ENCODE measurements around the gene DUXA. TPM values are rescaled to one million over a fixed set of nuclear protein-coding genes. Genes with fewer than 3 reads are reported as not detected.
"Not testable (repeated sequence)": the region's sequence is repeated elsewhere in the genome, so short reads cannot be mapped to it uniquely, and the experiment has no call there.

Gene DUXA
- polyA plus RNA-seq, 2 of the 4 experiments (the other 2 are of a cell fraction) = not detected

- FAIRE-seq (no peak), ATAC-seq (no peak)
- POLR2A ChIA-PET = no interaction called here
Observed at GRCh38 chr19:57202160-57202559, 34.9 kb upstream of the DUXA start.

DNA sequence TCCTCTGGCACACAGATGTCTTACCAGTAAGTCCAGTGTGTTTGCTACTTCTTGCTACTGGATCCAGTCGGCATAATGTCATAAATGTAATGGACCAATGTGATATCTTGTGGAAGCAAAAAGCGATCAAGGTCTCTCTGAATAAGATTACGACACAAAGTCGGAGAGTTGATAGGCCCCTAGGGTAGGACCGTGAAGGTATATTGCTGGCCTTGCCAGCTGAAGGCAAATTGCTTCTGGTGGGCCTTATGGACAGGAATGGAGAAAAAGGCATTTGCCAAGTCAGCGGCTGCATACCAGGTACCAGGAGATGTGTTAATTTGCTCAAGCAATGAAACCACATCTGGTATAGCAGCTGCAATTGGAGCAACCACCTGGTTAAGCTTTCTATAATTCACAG lies 30.6 kb upstream of the DUXA start:
- FAIRE-seq; DNase-seq (ENCODE audit: low read depth in 1 of 2, low spot score in 1 of 2); H3K4me1 ChIP-seq; H3K27ac ChIP-seq; ATAC-seq; POLR2A ChIA-PET; H3K4me3 ChIP-seq; CTCF ChIA-PET; H3K4me2 ChIP-seq: not testable (repeated sequence)
- 93% methylated on average over 6 of the region's 6 CpGs for WGBS (ENCODE audit: missing lambda C conversion rate)
- H3K9me3 ChIP-seq = peaks cover 73% of the 10 kb centered on the region

More at GRCh38 chr19:57202160-57202559, 34.9 kb upstream of the DUXA start:
- Histone ChIP-seq H3K4me1 (no peaks in the 10 kb centered on the region), H3K4me3 (no peak overlapping the region), H3K27ac (no peak overlapping the region), H3K4me2 (no peak overlapping the region), H3K9me3 (peaks cover 66% of the 10 kb centered on the region)
- CTCF ChIA-PET = interaction anchor here (1.5 kb wide), 1 partner anchor 10 kb away, joined by 4 read pairs; no protein-coding TSS in a partner anchor
- DNase-seq (ENCODE audit: low read depth in 1 of 2, low spot score in 1 of 2) = no peak
- 87% methylated on average over 5 of the region's 5 CpGs for WGBS (ENCODE audit: missing lambda C conversion rate)
- TF ChIP-seq ZFP36 (IDR thresholded peaks at IDR 0.05; ENCODE audit: borderline replicate concordance, partially characterized antibody) (no peak), POLR2A (IDR thresholded peaks at IDR 0.05; ENCODE audit: low read length) (no peak), CEBPB (IDR thresholded peaks at IDR 0.05) (no peak), GATA3 (IDR thresholded peaks at IDR 0.05; ENCODE audit: borderline replicate concordance) (no peak), EHF (CRISPR knock-in tag; IDR thresholded peaks at IDR 0.05) (no peak), USF2 (IDR thresholded peaks at IDR 0.05) (no peak), EP300 (IDR thresholded peaks at IDR 0.05) (no peak), RCOR1 (IDR thresholded peaks at IDR 0.05; ENCODE audit: low read depth, low read length) (no peak), NPAS2 (CRISPR knock-in tag; IDR thresholded peaks at IDR 0.05; ENCODE audit: borderline replicate concordance) (no peak), NFE2L2 (conservative IDR thresholded peaks at IDR 0.05; ENCODE audit: low read length) (no peak), FOSB (CRISPR knock-in tag; IDR thresholded peaks at IDR 0.05) (no peak), BHLHE40 (IDR thresholded peaks at IDR 0.05; ENCODE audit: low read depth, low read length) (no peak), FOXS1 (CRISPR knock-in tag; IDR thresholded peaks at IDR 0.05) (no peak), RFX5 (IDR thresholded peaks at IDR 0.05) (no peak)
- TF ChIP-seq, protein P1, sequence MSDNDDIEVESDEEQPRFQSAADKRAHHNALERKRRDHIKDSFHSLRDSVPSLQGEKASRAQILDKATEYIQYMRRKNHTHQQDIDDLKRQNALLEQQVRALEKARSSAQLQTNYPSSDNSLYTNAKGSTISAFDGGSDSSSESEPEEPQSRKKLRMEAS (IDR thresholded peaks at IDR 0.05) = no peak
- TF ChIP-seq, protein P2, sequence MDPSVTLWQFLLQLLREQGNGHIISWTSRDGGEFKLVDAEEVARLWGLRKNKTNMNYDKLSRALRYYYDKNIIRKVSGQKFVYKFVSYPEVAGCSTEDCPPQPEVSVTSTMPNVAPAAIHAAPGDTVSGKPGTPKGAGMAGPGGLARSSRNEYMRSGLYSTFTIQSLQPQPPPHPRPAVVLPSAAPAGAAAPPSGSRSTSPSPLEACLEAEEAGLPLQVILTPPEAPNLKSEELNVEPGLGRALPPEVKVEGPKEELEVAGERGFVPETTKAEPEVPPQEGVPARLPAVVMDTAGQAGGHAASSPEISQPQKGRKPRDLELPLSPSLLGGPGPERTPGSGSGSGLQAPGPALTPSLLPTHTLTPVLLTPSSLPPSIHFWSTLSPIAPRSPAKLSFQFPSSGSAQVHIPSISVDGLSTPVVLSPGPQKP (IDR thresholded peaks at IDR 0.05; ENCODE audit: low read depth, low read length) = no peak
- TF ChIP-seq, protein P3, sequence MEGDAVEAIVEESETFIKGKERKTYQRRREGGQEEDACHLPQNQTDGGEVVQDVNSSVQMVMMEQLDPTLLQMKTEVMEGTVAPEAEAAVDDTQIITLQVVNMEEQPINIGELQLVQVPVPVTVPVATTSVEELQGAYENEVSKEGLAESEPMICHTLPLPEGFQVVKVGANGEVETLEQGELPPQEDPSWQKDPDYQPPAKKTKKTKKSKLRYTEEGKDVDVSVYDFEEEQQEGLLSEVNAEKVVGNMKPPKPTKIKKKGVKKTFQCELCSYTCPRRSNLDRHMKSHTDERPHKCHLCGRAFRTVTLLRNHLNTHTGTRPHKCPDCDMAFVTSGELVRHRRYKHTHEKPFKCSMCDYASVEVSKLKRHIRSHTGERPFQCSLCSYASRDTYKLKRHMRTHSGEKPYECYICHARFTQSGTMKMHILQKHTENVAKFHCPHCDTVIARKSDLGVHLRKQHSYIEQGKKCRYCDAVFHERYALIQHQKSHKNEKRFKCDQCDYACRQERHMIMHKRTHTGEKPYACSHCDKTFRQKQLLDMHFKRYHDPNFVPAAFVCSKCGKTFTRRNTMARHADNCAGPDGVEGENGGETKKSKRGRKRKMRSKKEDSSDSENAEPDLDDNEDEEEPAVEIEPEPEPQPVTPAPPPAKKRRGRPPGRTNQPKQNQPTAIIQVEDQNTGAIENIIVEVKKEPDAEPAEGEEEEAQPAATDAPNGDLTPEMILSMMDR (IDR thresholded peaks at IDR 0.05) = no peak

GRCh38 chr19:57192993-57193392 lies 25.7 kb upstream of the DUXA start:
- POLR2A ChIA-PET = interaction anchor here (0.8 kb wide), 1 partner anchor 47 kb away, joined by 3 read pairs; the partner anchor contains the start of gene ZNF805
- Histone ChIP-seq H3K4me3 (peak overlapping the region; percentile 83; the same call in 1 of the 3 replicates), H3K9me3 (peaks cover 80% of the 10 kb centered on the region), H3K27ac (no peak overlapping the region), H3K4me1 (no peaks in the 10 kb centered on the region), H3K4me2 (no peak overlapping the region)
- CTCF ChIA-PET = interaction anchor here (1.0 to 1.3 kb wide), 2 partner anchors 10 to 48 kb away, joined by 3 read pairs; no protein-coding TSS in a partner anchor
- WGBS (ENCODE audit: missing lambda C conversion rate) = 92% methylated on average over 5 of the region's 5 CpGs
- FAIRE-seq = no peak
- no peak for ATAC-seq
- DNase-seq (ENCODE audit: low read depth in 1 of 2, low spot score in 1 of 2) = no peak
- TF ChIP-seq HEYL (CRISPR knock-in tag; IDR thresholded peaks at IDR 0.05) (no peak), RARB (CRISPR knock-in tag; IDR thresholded peaks at IDR 0.05) (no peak), NR3C1 (IDR thresholded peaks at IDR 0.05) (no peak), TP53 (CRISPR knock-in tag; IDR thresholded peaks at IDR 0.05) (no peak), ESRRA (IDR thresholded peaks at IDR 0.05; ENCODE audit: borderline replicate concordance, low read length) (no peak), ZFP36 (IDR thresholded peaks at IDR 0.05; ENCODE audit: borderline replicate concordance, partially characterized antibody) (no peak), MYC (IDR thresholded peaks at IDR 0.05; ENCODE audit: borderline replicate concordance, low read length) (no peak), EP300 (IDR thresholded peaks at IDR 0.05) (no peak), GATA3 (IDR thresholded peaks at IDR 0.05; ENCODE audit: borderline replicate concordance) (no peak), EHMT2 (IDR thresholded peaks at IDR 0.05; ENCODE audit: low read depth) (no peak), TFCP2L1 (CRISPR knock-in tag; IDR thresholded peaks at IDR 0.05) (no peak), MAZ (IDR thresholded peaks at IDR 0.05; ENCODE audit: borderline replicate concordance, low read depth, low read length) (no peak), PHF8 (IDR thresholded peaks at IDR 0.05; ENCODE audit: borderline replicate concordance, low read depth) (no peak)
- TF ChIP-seq, protein P4, sequence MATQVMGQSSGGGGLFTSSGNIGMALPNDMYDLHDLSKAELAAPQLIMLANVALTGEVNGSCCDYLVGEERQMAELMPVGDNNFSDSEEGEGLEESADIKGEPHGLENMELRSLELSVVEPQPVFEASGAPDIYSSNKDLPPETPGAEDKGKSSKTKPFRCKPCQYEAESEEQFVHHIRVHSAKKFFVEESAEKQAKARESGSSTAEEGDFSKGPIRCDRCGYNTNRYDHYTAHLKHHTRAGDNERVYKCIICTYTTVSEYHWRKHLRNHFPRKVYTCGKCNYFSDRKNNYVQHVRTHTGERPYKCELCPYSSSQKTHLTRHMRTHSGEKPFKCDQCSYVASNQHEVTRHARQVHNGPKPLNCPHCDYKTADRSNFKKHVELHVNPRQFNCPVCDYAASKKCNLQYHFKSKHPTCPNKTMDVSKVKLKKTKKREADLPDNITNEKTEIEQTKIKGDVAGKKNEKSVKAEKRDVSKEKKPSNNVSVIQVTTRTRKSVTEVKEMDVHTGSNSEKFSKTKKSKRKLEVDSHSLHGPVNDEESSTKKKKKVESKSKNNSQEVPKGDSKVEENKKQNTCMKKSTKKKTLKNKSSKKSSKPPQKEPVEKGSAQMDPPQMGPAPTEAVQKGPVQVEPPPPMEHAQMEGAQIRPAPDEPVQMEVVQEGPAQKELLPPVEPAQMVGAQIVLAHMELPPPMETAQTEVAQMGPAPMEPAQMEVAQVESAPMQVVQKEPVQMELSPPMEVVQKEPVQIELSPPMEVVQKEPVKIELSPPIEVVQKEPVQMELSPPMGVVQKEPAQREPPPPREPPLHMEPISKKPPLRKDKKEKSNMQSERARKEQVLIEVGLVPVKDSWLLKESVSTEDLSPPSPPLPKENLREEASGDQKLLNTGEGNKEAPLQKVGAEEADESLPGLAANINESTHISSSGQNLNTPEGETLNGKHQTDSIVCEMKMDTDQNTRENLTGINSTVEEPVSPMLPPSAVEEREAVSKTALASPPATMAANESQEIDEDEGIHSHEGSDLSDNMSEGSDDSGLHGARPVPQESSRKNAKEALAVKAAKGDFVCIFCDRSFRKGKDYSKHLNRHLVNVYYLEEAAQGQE (IDR thresholded peaks at IDR 0.05) = no peak

All from A549 (cell line).